ENCODE results near the gene SLC13A3.

DNA sequence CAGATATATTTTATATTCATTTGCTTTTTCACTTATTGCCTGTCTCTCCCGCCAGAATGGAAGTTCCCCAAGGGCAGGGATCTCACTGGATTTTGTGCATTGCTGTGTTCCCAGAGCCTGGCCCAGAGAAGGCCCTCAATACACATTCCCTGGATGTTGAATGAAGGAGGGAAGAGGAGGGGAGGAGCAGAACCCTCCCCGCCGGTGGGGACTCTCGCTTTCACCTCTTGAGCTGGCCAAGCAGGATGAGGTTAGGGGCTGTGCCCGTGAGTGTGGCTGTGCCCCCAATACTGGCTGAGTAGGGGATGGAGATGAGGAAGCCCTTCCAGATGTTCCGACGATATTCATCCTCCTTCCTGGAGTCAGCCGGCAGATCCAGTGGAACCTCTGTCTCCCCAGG is 55.3 kb downstream of the SLC13A3 start:
- no peak for TF ChIP-seq POLR2A (IDR thresholded peaks at IDR 0.05)
- TF ChIP-seq, protein P1, sequence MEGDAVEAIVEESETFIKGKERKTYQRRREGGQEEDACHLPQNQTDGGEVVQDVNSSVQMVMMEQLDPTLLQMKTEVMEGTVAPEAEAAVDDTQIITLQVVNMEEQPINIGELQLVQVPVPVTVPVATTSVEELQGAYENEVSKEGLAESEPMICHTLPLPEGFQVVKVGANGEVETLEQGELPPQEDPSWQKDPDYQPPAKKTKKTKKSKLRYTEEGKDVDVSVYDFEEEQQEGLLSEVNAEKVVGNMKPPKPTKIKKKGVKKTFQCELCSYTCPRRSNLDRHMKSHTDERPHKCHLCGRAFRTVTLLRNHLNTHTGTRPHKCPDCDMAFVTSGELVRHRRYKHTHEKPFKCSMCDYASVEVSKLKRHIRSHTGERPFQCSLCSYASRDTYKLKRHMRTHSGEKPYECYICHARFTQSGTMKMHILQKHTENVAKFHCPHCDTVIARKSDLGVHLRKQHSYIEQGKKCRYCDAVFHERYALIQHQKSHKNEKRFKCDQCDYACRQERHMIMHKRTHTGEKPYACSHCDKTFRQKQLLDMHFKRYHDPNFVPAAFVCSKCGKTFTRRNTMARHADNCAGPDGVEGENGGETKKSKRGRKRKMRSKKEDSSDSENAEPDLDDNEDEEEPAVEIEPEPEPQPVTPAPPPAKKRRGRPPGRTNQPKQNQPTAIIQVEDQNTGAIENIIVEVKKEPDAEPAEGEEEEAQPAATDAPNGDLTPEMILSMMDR (IDR thresholded peaks at IDR 0.05), result no peak

Measured in ovary (tissue), 3 donors.